Measurements from ENCODE around the gene DYNC2H1.

- TF ChIP-seq KLF16 (tag by site-specific recombination; IDR thresholded peaks at IDR 0.05): no peak
- no peak for TF ChIP-seq ZNF311 (tag by site-specific recombination; IDR thresholded peaks at IDR 0.05; ENCODE audit: borderline replicate concordance)
- no peak for TF ChIP-seq PRDM6 (tag by site-specific recombination; IDR thresholded peaks at IDR 0.05)
- TF ChIP-seq, protein P1, sequence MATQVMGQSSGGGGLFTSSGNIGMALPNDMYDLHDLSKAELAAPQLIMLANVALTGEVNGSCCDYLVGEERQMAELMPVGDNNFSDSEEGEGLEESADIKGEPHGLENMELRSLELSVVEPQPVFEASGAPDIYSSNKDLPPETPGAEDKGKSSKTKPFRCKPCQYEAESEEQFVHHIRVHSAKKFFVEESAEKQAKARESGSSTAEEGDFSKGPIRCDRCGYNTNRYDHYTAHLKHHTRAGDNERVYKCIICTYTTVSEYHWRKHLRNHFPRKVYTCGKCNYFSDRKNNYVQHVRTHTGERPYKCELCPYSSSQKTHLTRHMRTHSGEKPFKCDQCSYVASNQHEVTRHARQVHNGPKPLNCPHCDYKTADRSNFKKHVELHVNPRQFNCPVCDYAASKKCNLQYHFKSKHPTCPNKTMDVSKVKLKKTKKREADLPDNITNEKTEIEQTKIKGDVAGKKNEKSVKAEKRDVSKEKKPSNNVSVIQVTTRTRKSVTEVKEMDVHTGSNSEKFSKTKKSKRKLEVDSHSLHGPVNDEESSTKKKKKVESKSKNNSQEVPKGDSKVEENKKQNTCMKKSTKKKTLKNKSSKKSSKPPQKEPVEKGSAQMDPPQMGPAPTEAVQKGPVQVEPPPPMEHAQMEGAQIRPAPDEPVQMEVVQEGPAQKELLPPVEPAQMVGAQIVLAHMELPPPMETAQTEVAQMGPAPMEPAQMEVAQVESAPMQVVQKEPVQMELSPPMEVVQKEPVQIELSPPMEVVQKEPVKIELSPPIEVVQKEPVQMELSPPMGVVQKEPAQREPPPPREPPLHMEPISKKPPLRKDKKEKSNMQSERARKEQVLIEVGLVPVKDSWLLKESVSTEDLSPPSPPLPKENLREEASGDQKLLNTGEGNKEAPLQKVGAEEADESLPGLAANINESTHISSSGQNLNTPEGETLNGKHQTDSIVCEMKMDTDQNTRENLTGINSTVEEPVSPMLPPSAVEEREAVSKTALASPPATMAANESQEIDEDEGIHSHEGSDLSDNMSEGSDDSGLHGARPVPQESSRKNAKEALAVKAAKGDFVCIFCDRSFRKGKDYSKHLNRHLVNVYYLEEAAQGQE (tag by site-specific recombination; IDR thresholded peaks at IDR 0.05): no peak
- no peak for TF ChIP-seq ZNF830 (tag by site-specific recombination; IDR thresholded peaks at IDR 0.05; ENCODE audit: low read depth)
Measured at GRCh38 chr11:103085758-103086365, 23.4 kb upstream of the DYNC2H1 start.
